HG02840 (cell line): Measurements from ENCODE around the gene PLEKHA7.
"Not testable (repeated sequence)": the region's sequence is repeated elsewhere in the genome, so short reads cannot be mapped to it uniquely, and the experiment has no call there.

Experiments
- ATAC-seq: cut with Tn5 transposase; IDR thresholded peaks from one replicate; pipeline ENCODE4 v1.9.1; 2021; ENCODE audit warnings: mild to moderate bottlenecking, moderate library complexity, moderate number of reproducible peaks; ENCODE audit not compliant: unreplicated experiment, low FRiP score

The PLEKHA7 gene

DNA sequence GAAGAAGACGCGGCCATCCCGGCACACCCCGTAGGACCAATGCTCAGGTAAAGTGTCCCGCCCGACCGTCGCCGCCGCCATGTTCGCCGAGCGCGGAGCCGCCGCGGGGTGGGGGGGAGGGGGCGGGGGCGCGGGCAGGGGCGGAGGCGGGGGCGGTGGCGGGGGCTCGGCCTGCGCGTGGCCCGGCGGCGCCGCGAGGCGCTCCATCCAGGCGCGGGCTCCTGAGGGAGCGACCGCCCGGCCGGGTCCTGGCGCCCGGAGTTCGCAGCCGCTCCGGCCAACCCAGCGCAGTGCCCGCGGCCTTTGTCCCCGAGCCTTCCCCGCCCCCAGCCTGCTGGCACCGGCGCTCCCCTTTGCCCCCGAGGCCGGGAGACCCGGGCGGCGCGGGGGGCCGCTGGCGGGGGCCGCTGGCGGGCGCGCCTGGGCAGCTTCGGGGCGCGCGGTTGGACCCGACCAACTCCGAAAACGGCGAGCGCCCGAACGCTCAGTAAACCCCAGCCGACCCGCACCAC is at the start of gene PLEKHA7:
TSS of gene PLEKHA7 (minus strand) at position 94 of the 512 bp plus-strand sequence. CDS start at position 81, 13 bp downstream.
- no peak for ATAC-seq

GRCh38 chr11:17063171-17064002 is 49.2 kb upstream of the PLEKHA7 start:
- ATAC-seq = no peak

DNA sequence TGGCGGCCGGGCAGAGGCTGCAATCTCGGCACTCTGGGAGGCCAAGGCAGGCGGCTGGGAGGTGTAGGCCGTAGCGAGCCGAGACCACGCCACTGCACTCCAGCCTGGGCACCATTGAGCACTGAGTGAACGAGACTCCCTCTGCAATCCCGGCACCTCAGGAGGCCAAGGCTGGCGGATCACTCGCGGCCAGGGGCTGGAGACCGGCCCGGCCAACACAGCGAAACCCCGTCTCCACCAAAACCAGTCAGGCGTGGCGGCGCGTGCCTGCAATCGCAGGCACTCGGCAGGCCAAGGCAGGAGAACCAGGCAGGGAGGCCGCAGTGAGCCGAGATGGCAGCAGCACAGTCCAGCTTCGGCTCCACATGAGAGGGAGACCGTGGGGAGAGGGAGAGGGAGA is 36.9 kb upstream of the PLEKHA7 start:
- ATAC-seq = not testable (repeated sequence)

DNA sequence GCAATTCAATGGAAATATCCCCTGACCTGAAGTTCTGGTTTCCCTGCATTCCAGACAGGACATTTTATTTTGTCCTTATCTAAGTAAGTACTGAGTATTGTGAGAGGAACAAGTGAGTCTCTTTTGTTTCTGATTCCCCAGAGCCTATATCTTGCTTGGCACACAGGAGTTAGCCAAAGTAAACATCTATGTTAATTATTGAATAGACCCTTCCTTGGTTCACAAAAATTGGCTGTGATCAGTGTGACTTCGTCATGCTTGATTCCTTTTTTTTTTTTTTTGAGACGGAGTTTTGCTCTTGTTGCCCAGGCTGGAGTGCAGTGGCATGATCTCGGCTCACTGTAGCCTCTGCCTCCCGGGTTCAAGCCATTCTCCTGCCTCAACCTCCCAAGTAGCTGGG is 34.3 kb upstream of the PLEKHA7 start:
- not testable (repeated sequence) for ATAC-seq

- no peak for ATAC-seq
These were observed 32.5 kb upstream of the PLEKHA7 start for GRCh38 chr11:17046690-17047089.

DNA sequence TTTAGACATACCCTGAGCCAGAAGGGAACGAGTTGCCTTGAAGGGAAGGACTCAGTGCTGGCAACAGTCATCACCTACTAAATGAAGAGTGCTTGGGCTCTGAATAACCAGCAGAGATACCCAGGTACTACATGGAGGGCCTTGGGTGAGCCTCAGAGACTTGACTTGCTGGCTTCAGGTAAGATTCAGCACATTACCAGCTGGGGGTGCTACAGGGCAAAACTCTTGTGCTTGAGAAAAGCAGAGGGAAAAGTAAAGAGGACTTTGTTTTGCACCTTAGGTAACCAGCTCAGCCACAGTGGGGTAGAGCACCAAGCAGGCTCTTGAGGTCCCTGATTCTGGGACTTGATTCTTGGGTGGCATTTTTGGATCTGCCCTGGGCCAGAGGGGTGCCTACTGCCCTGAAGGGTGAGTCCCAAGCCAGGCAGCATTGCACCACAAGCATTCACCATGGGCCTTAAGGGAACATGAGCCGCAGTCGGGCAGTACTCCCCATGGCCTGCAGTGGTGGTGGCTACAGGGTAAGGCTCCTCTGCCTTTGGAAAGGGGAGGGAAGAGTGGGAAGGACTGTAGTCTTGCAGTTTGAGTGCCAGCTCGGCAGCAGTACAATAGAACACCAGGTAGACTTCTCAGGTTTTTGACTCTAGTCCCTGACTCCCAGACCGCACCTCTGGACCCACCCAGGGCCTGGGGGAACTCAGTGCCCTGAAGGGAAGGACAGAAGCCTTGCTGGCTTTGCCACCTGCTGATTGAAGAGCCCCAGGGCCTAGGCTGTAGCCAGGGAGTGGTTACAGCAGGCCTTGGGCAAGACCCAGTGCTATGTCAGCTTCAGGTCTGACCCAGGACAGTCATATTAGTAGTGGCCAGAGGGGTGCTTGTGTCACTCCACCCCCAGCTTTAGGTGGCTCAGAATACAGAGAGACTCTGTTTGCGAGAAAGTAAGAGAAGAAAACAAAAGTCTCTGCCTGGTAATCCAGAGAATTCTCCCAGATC is 22.7 kb upstream of the PLEKHA7 start:
- ATAC-seq = no peak

DNA sequence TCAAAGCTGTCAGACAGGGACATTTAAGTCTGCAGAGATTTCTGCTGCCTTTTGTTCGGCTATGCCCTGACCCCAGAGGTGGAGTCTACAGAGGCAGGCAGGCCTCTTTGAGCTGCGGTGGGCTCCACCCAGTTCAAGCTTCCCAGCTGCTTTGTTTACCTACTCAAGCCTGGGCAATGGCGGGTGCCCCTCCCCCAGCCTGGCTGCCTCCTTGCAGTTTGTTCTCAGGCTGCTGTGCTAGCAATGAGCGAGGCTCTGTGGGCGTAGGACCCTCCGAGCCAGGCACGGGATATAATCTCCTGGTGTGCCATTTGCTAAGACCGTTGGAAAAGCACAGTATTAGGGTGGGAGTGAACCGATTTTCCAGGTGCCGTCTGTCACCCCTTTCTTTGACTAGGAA is 19.8 kb upstream of the PLEKHA7 start:
- ATAC-seq = not testable (repeated sequence)

DNA sequence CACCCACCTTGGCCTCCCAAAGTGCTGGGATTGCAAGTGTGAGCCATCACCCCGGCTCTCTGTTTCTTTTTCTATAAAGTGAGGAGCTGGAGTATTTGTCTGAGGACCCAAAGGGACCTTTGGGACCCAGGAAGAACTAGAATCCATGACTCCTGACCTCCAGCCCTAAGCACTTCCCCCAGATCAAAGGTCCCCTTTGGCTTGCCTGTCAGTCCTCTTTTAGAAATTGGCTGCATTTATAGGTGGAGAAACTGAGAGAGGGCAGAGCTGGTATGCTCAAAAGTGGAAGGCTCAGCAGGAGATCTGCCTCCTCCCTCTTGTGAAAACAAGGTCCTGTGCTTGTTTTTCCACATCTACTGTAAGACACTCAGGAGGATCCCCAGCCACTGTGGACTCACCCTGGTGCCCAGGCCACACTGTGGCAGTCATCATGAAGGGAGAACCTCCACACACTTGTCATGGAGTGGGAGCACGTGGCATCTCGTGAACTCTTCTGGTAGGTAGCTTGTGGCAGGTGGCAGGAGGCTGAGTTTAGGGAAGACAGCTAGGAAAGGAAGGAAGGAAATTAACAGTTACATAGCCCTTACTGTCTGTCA is 12.4 kb upstream of the PLEKHA7 start:
- no peak for ATAC-seq

GRCh38 chr11:17024924-17025323 is 10.7 kb upstream of the PLEKHA7 start:
- ATAC-seq = no peak

- no peak for ATAC-seq
These were observed 7.3 kb upstream of the PLEKHA7 start for GRCh38 chr11:17021511-17021910.

- no peak for ATAC-seq
These were observed 6.6 kb upstream of the PLEKHA7 start for GRCh38 chr11:17020831-17021230.

DNA sequence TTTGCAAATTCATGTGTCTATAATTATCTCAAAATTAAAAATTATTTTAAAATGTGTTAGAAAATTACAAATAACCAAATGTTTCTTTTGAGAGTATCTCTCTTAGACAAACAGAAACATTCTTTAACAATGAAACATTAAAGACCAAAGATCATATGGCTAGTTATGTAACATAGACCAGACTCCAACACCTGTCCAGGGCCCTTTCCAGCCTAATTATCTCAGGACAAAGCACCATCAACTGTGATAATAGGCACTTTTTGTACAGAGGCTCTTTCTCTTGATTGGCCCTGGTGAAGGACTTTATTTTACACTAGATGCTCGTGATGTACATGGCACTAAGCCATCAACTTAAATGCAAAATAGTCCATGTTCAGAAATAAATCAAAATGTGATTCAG is 5.0 kb upstream of the PLEKHA7 start:
- no peak for ATAC-seq

GRCh38 chr11:17015627-17016126 is 1.5 kb upstream of the PLEKHA7 start:
- ATAC-seq = no peak

- ATAC-seq = no peak
These were observed 816 bp upstream of the PLEKHA7 start for GRCh38 chr11:17014833-17015626.

GRCh38 chr11:17013548-17014320 is 480 bp downstream of the PLEKHA7 start:
- no peak for ATAC-seq

GRCh38 chr11:17012712-17013547 is 1.3 kb downstream of the PLEKHA7 start:
- ATAC-seq = no peak

DNA sequence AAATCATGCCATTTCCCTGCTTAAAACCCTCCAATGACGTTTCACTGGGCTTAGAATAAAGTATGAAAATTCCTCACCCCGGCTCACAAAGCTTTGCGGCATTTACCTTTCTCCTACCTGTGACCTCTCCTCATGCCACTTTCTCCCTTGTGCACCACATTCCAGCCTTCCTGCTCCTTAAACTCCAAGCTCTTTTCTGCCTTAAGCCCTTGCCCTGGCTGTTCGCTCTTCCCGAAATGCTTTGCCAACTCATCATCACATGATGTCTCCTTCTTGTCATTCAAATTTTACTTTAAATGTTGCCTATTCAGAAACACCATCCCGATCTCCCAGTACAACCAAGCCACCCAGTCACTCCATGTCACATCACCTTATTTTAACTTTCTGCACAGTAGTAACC is 2.0 kb downstream of the PLEKHA7 start:
- no peak for ATAC-seq

DNA sequence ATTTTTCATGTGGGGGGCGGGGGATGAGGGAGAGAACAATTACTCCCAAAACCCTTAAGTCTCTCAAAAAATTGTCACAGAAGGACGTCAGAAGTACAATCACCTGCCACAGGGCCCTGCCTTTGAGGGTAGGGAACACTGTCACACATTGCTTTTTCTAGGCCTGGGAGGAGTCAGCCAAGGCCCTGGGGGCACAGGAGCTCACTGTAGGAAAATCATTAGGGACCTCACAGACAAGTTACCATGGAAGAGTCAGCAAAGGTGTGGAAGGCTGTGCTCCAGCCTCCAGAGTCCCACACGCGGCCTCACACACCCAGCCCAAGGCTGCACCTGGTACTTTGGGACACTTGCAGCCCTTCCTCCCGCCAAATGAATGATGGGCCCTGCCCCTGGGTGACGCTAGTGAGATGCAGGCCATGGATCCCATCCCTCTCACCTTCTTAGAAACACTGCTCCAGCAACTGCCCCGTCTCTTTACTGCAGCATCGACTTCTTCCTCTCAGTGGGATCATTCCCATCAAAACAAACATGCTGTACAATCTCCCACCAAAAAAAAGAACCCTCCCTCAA is 3.3 kb downstream of the PLEKHA7 start:
- no peak for ATAC-seq
